ENCODE measurements around the gene HEMK1. TPM values are rescaled to one million over a fixed set of nuclear protein-coding genes. Genes with fewer than 3 reads are reported as not detected.

HEMK1 gene
- total RNA-seq, 4 donors from 2014 or later: 3.8 to 10.6 (median 8.4) TPM

- WGBS: 78% methylated on average over 6 of the region's 8 CpGs
- TF ChIP-seq CTCF (IDR thresholded peaks at IDR 0.05): no peak
- no peak for TF ChIP-seq POLR2A (IDR thresholded peaks at IDR 0.05)
- no peak for TF ChIP-seq EP300 (IDR thresholded peaks at IDR 0.05)
- TF ChIP-seq POLR2AphosphoS5 (IDR thresholded peaks at IDR 0.05): no peak
- Histone ChIP-seq H3K36me3 (peaks cover 23% of the 10 kb centered on the region), H3K27ac (no peak overlapping the region), H3K9me3 (no peaks in the 10 kb centered on the region), H3K4me1 (peaks cover 43% of the 10 kb centered on the region), H3K27me3 (no peaks in the 10 kb centered on the region), H3K4me3 (no peak overlapping the region)
- DNase-seq (ENCODE audit: low spot score in 2 of 2): no peak
These were observed 4.5 kb downstream of the HEMK1 start for GRCh38 chr3:50573566-50574443.

GRCh38 chr3:50574444-50574831, 5.1 kb downstream of the HEMK1 start:
- peaks cover 30% of the 10 kb centered on the region for H3K36me3 ChIP-seq
- no CpG with 5 or more reads among the region's 1 CpG for WGBS
- no peak overlapping the region for H3K27ac ChIP-seq
- no peaks in the 10 kb centered on the region for H3K9me3 ChIP-seq
- no peak overlapping the region for H3K4me3 ChIP-seq
- no peaks in the 10 kb centered on the region for H3K27me3 ChIP-seq
- DNase-seq (ENCODE audit: low spot score in 2 of 2): no peak
- peaks cover 42% of the 10 kb centered on the region for H3K4me1 ChIP-seq
- TF ChIP-seq POLR2A (IDR thresholded peaks at IDR 0.05) (no peak), CTCF (IDR thresholded peaks at IDR 0.05) (no peak), POLR2AphosphoS5 (IDR thresholded peaks at IDR 0.05) (no peak), EP300 (IDR thresholded peaks at IDR 0.05) (no peak)

- TF ChIP-seq POLR2AphosphoS5 (IDR thresholded peaks at IDR 0.05): no peak
- no peak for TF ChIP-seq CTCF (IDR thresholded peaks at IDR 0.05)
- no peak for TF ChIP-seq EP300 (IDR thresholded peaks at IDR 0.05)
- TF ChIP-seq POLR2A (IDR thresholded peaks at IDR 0.05): no peak
- peaks cover 34% of the 10 kb centered on the region for H3K4me1 ChIP-seq
- 75% methylated on average over 6 of the region's 6 CpGs for WGBS
These were observed 6.0 kb downstream of the HEMK1 start for GRCh38 chr3:50575372-50575771.

GRCh38 chr3:50577348-50577747, 8.0 kb downstream of the HEMK1 start:
- Histone ChIP-seq H3K36me3 (peaks cover 45% of the 10 kb centered on the region), H3K27ac (no peak overlapping the region), H3K9me3 (no peaks in the 10 kb centered on the region), H3K4me1 (peaks cover 30% of the 10 kb centered on the region), H3K27me3 (no peaks in the 10 kb centered on the region), H3K4me3 (no peak overlapping the region)
- no peak for DNase-seq (ENCODE audit: low spot score in 2 of 2)
- WGBS: 95% methylated on average over 2 of the region's 2 CpGs
- TF ChIP-seq CTCF (IDR thresholded peaks at IDR 0.05) (no peak), POLR2A (IDR thresholded peaks at IDR 0.05) (no peak), POLR2AphosphoS5 (IDR thresholded peaks at IDR 0.05) (no peak)

More at GRCh38 chr3:50575372-50575771, 6.0 kb downstream of the HEMK1 start:
- Histone ChIP-seq H3K27ac (no peak overlapping the region), H3K27me3 (no peaks in the 10 kb centered on the region), H3K36me3 (peaks cover 37% of the 10 kb centered on the region), H3K4me3 (no peak overlapping the region), H3K9me3 (no peaks in the 10 kb centered on the region)
- DNase-seq (ENCODE audit: low spot score in 2 of 2): no peak

GRCh38 chr3:50580683-50581458, 11.5 kb downstream of the HEMK1 start:
- WGBS: 72% methylated on average over 8 of the region's 9 CpGs
- Histone ChIP-seq H3K27me3 (no peaks in the 10 kb centered on the region), H3K36me3 (peaks cover 43% of the 10 kb centered on the region), H3K27ac (no peak overlapping the region), H3K4me3 (no peak overlapping the region), H3K9me3 (no peaks in the 10 kb centered on the region), H3K4me1 (peaks cover 14% of the 10 kb centered on the region)
- TF ChIP-seq POLR2A (IDR thresholded peaks at IDR 0.05) (no peak), EP300 (IDR thresholded peaks at IDR 0.05) (no peak), CTCF (IDR thresholded peaks at IDR 0.05) (no peak), POLR2AphosphoS5 (IDR thresholded peaks at IDR 0.05) (no peak)
- no peak for DNase-seq (ENCODE audit: low spot score in 2 of 2)

Data from suprapubic skin (tissue), 4 donors.